ENCODE results near the gene CPNE7.
"Not testable (repeated sequence)": the region's sequence is repeated elsewhere in the genome, so short reads cannot be mapped to it uniquely, and the experiment has no call there.

Gene CPNE7

DNA sequence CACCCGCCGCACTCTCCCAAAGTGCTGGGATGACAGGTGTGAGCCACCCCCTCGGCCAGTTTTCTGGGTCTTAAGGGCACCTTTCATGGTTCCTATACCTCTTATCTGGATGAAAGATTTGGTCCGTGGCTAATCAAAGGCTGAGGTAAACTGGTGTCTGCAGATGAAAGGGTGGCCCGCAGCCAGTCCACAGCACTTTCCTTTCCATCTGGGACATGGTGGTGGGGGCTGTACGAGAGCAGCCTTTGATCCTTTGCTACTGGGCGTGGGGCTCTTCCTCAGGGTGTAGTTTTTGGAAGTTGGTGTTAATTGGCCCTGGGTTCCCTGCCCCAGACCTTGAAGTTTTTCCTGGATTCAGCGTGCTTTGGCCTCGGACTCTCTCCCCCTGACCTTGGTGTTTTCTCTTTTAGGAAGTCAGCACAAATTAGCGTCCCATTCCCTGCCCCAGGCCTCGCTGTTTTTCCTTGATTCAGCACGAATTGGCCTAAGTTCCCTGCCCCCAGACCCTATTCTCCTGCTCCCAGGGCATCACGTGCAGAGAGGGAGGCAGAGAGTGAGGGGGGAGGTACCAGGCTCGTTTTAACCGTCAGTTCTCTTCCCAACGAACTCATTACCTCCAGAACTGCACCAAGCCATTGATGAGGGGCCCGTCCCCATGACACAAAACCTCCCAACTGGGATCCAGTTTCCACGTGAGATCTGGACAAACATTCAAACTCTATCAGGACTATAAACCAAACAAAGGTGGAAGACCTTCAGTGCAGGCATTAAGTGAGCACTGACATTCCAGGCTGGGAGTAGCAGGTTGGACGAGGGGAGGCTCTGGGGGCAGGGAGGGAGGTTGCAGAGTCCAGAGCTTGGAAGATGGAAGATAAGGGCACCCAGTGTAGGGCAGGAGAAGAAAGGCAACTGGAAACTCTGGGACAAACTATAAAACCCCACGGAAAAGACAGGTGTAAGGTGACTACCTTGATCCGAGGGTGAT lies 49.5 kb downstream of the CPNE7 start:
- ATAC-seq = no peak

DNA sequence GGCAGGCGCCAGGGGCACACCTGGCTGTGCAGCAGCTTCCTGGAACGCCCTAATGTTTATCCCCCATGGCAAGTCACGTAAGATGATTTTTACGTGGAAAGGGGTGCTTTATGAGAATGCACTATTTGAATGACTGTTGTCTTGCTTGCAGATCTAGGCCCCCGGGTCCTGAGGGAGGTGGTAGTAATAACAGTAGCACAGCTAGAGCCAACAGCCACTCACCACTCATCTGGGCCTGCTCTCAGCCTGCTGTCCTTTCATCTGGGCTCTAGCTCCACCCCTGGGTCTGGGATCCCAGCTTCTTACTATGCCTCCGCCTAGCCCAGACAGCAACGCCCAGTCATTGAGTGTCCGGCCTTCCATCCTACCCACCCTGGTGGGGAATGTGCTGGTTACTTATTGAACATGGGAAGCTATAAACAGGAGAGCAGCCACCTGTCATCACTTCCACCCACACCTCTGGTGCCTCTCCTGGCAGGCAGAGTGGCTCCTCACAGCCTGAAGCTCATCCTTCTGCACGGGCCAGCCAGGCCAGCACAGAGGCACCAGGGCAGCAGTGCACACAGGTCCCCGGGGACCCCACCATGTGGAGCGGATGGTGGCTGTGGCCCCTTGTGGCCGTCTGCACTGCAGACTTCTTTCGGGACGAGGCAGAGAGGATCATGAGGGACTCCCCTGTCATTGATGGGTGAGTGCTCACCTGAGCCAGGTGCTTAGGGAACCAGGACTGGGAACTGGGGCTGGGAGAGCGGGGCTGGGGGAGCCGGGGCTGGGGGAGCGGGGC lies 54.5 kb downstream of the CPNE7 start:
- peak in 1 of 2 donors; percentile 33 for ATAC-seq

DNA sequence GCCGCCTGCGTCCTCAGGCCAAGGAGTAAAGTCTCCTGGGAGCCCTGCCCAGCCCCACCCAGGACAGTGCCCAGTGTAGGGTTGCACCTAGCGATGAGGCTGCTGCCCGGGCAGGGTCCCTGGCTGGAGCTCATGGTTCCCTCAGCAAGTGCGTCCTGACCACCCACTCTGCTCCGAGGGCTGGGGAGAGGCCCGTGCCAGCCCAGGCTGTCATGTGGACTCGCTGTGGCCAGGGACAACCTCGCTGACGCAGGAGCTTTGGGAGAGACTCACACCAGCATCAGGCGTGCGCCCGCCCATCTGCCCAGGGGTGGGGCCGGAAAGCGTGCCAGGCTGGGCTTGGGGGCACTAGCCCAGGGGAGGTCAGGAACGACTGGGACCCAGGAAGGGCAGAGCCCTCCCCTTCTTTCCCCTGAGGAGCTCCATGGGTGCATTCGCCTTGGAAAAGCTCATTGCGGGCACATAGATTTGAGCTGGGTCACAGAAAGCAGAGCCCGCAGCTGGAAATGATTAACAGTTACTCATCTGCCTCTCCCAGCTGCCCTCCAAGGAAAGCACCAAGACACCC lies 57.6 kb downstream of the CPNE7 start:
- no peak for ATAC-seq

DNA sequence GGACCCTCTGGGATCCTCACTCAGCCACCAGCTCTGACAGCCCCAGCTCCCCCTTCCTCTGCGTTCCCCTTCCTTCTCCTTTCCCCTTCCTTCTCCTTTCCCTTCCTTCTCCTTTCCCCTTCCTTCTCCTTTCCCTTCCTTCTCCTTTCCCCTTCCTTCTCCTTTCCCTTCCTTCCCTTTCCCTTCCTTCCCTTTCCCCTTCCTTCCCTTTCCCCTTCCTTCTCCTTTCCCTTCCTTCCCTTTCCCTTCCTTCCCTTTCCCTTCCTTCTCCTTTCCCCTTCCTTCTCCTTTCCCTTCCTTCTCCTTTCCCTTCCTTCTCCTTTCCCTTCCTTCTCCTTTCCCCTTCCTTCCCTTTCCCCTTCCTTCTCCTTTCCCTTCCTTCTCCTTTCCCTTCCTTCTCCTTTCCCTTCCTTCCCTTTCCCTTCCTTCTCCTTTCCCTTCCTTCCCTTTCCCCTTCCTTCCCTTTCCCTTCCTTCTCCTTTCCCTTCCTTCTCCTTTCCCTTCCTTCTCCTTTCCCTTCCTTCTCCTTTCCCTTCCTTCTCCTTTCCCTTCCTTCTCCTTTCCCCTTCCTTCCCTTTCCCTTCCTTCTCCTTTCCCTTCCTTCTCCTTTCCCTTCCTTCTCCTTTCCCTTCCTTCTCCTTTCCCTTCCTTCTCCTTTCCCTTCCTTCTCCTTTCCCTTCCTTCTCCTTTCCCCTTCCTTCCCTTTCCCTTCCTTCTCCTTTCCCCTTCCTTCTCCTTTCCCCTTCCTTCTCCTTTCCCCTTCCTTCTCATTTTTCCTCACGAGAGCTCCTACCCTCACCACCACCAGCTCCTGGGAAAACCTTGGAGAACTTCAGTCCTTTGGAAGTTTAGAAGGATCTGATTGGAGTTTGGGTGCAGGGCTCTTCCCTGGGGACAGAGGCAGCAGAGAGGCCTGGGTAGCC lies 59.2 kb downstream of the CPNE7 start:
- not testable (repeated sequence) for ATAC-seq

DNA sequence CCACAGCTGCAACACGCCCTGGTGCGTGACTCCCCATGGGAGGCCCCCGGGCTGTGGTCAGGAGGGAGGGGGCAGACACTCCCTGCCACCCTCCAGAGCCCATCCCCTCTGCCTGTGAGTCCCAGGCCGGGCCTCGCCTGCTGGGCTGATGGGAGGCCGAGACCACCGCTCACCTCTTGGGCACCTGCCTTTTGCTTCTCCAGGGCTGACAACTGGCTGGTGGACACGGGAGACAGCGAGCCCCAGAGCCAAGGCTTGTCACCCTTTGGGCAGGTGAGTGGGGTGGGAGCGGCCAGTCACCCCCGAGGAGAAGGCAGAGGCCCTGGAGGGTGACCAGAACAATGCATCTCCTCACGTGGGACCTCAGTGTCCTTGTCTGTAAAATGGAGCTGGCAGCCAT lies 61.1 kb downstream of the CPNE7 start:
- ATAC-seq = no peak

DNA sequence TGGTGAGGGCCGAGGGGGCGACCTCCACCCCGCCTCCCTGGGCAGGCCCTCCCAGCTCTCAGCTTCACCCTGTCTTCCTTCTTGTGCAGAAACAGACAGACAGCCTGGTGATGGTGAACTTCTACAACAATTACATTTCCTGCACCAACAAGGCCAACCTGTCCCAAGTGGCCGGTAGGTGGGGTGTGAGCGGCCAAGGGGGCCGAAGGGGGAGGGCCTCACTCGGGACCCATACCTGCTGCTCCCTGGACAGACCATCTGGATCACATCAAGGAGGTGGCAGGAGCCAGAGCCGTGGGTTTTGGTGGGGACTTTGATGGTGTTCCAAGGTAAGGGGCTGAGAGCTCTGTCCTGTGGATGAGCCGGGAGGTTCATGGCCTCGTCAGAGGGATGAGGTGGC lies 61.8 kb downstream of the CPNE7 start:
- ATAC-seq = no peak

DNA sequence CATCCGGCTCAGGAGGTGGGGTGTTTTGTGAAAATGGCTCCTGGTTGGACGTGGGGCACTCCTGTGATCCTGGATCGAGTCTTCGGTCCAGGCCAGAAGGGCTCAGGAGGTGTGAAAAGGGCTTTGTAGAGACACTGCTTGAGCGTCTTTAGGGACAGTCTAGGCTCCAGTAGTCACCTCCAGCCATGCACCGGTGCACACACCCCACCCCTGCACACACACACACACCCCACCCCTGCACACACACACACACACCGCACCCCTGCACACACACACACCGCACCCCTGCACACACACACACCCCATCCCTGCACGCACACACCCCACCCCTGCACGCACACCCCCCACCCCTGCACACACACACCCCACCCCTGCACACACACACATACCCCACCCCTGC lies 62.9 kb downstream of the CPNE7 start:
- ATAC-seq = no peak

DNA sequence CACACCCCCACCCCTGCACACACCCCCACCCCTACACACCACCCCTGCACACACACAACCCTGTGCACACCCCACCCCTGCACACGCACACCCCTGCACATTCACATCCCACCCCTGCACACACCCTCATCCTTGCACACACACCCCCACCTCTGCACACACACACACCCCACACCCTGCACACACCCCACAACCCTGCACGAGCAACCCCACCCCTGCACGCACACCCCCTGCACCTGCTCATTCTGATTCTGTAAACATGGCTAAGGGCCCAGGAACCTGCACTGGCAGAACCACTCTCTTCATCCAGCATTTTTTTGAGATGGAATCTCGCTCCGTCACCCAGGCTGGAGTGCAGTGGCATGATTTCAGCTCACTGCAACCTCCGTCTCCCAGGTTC lies 63.8 kb downstream of the CPNE7 start:
- no peak for ATAC-seq

DNA sequence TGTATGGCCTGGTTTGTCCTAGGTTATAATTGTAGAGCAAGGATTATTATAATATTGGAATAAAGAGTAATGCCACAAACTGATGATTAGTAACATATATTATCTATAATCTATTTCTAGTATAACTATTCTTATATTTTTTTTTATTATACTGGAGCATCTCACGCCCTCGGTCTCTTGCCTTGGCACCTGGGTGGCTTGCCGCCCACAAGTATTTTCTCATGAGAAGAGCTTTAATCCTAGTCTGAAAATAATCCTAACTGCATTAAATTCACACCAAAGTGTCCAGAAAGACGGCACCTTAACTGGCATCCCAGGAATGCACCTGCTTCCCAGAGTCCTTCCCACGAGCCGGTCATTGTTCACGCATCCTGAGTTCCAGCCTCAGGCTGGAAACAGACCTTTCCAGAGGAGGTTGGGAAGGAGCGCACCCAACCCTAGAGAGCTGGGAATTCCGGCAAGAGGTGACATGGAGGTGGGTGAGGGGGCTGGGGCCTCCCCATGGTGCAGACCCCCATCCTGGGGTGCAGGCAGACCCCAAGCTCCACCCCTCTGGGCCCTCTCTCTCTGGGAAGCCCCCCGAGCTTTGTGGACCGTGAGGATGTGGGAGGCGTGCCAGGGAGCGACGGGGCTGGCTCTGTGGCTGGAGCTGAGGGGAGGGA lies 66.0 kb downstream of the CPNE7 start:
- ATAC-seq = no peak

DNA sequence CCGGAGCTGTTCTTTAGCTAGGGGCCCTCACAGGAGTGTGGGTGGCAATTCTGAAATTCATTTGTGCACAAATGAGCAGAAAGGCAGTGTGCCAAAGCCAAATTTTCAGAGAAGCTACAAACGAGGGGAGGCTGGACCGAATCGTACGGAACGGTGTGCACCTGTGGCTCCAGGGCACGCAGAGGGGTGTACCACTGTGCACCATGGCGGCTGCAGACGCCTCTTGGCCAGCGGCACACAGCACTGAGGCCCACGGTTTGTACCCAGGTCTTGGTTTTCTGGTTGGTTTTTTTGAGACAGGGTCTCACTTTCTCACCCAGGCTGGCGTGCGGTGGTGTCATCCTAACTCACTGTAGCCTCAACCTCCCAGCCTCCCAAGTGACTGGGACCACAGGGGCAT lies 67.0 kb downstream of the CPNE7 start:
- ATAC-seq = no peak

DNA sequence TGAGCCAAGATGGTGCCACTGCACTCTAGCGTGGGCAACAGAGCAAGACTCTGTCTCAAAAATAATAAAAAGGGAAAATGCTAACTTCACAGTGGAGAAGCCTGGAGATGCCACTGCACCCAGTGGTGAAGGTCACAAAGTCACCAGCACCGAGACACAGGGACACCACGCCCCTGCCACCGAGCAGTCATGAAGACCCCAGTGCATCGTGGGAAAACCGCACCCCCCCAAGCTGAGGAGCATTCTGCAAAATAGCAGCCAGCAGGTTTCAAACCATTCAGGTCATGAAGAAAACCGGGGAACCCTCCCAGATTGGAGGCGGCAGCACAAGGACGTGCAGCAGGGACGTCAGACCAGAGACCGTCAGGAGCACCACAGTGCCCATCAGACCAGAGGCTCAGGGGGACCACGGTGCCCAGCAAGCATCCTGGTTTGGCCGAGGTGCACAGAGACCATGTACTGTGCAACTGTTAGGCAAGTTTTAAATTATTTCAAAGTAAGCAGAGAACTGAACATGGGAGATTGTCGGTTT lies 68.3 kb downstream of the CPNE7 start:
- no peak for ATAC-seq

DNA sequence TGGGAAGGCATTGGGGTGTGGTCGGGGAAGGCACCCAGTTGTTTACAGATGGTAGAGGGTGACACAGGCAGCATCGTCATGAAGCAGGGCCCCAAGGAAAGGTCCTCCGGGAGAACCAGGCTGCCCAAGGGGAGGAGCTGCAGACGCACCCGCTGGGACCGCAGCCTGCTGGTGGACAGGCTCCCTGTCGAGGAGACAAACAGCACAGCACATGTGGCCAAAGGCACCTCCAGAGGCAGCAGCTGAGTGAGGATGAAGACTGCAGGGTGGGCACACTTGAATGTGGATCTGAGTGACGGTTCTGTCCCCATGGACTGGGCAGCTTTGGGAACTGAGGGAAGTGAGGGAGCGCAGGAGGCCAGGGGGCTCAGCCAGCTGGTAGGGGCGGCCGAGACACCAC lies 69.6 kb downstream of the CPNE7 start:
- no peak for ATAC-seq

DNA sequence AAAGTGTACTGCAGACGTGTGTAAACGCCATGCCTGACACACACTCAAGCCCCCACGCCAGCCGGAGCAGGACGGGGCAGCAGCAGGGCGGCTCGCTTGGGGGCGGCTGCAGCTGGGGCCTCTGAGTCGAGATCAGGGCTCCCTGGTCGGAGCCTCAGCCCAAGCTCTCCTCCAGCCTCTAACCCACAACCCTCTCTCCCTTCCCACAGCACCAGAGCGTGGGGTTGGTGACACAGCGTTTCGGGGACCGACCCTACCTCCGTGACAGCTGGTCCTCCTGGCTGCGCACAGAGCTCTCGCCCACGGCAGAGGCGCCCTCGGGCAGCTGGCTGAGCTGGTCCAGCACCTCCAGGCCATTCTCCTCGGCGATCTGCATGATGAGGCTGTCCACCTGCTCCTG lies 70.7 kb downstream of the CPNE7 start:
- no peak for ATAC-seq

Data from activated CD4-positive, CD25-positive, alpha-beta regulatory T cell treated with anti-CD3 and anti-CD28 coated beads, Interleukin-2, amount 50 U/mL, for 24 hours (primary cell).